Panc1 (cell line): ENCODE measurements around the gene MAP3K21. TPM values are rescaled to one million over a fixed set of nuclear protein-coding genes. Genes with fewer than 3 reads are reported as not detected.

Experiments
- ATAC-seq: fragments of 200-7000 bp; cut with Tn5 transposase; 2 replicates; pipeline ENCODE4 v1.9.1; 2020; ENCODE audit warnings: mild to moderate bottlenecking, moderate library complexity
- BruUV-seq: library from RNA; stranded (reverse); fragments of 400-500 nt; replicated peaks from 2 replicates; lab custom pipeline; 2021; lab: Mats Ljungman, UMichigan
- CTCF ChIA-PET: fragments of 300-600 bp; sonication (Branson Sonifier 250); formaldehyde crosslinking; loops from one replicate; lab custom pipeline; 2022; ENCODE audit warnings: antibody characterized with exemption; lab: Charles Lee
- POLR2A ChIA-PET: fragments of 300-600 bp; sonication (Branson Sonifier 250); formaldehyde crosslinking; loops from one replicate; lab custom pipeline; 2022; ENCODE audit warnings: antibody characterized with exemption; lab: Charles Lee
- DNase-seq: peaks from one replicate; pipeline ENCODE4 v3.0.0-alpha.2; 2010; ENCODE audit warnings: low read depth, low spot score
- H3K27ac ChIP-seq: 2 replicates; pipeline ENCODE4 v1.5.1; 2011; ENCODE audit warnings: mild to moderate bottlenecking, low read length, inconsistent platforms
- H3K27me3 ChIP-seq: fragments of 200-500 bp; sonication (Bioruptor generic); 2 replicates; pipeline ENCODE4 v1.6.0; 2014; ENCODE audit warnings: low read length, inconsistent platforms; ENCODE audit not compliant: control insufficient read depth, insufficient read depth
- H3K36me3 ChIP-seq: fragments of 200-500 bp; sonication (Bioruptor generic); 2 replicates; pipeline ENCODE4 v1.5.1; 2014; ENCODE audit warnings: inconsistent platforms, mild to moderate bottlenecking, low read length, moderate library complexity; ENCODE audit not compliant: control insufficient read depth, insufficient read depth
- H3K4me1 ChIP-seq: 2 replicates; pipeline ENCODE4 v1.5.1; 2011; ENCODE audit warnings: inconsistent platforms, mild to moderate bottlenecking, low read length, moderate library complexity; ENCODE audit not compliant: control insufficient read depth, insufficient read depth
- H3K4me3 ChIP-seq, 2 experiments: 2 replicates each; pipeline ENCODE4 v1.5.1; 2011 to 2012; ENCODE audit warnings: low read depth in 2 of 2, low read length in 2 of 2, mild to moderate bottlenecking in 2 of 2, inconsistent platforms in 1 of 2, moderate library complexity in 1 of 2
- H3K9me3 ChIP-seq: fragments of 200-500 bp; sonication (Bioruptor generic); 2 replicates; pipeline ENCODE4 v1.5.1; 2014; ENCODE audit warnings: low read depth, mild to moderate bottlenecking, inconsistent platforms, low read length, moderate library complexity; ENCODE audit not compliant: control insufficient read depth, insufficient read depth
- POLR2AphosphoS5 ChIP-seq: IDR thresholded peaks from 2 replicates; pipeline ENCODE4 v1.6.1; 2012; ENCODE audit warnings: mild to moderate bottlenecking, low read depth, low read length, moderate library complexity
- SIN3A ChIP-seq: IDR thresholded peaks from 2 replicates; pipeline ENCODE4 v1.6.1; 2012; ENCODE audit warnings: low read depth, mild to moderate bottlenecking, low read length, moderate library complexity, borderline replicate concordance; ENCODE audit not compliant: insufficient read depth
- TCF7L2 ChIP-seq: IDR thresholded peaks from 2 replicates; pipeline ENCODE4 v1.6.1; 2011; ENCODE audit warnings: mild to moderate bottlenecking, low read depth, low read length, inconsistent platforms
- in situ Hi-C: cut with HindIII; loops from 2 replicates; pipeline ENCODE4 v1.10.0; 2016; ENCODE audit warnings: low sequenced_read_pairs, low pct_unique_long_range_greater_than_20kb
- intact Hi-C: fragments of 100-400 bp; cut with micrococcal nuclease; formaldehyde crosslinking; loops from one replicate; pipeline ENCODE4 v1.10.0; 2022; ENCODE audit not compliant: unreplicated experiment
- total RNA-seq: library from RNA; stranded (reverse); gene quantifications from one replicate; pipeline ENCODE4 v1.2.1, GENCODE V29; 2021; ENCODE audit not compliant: unreplicated experiment
- TF ChIP-seq, protein P1 (sequence below), 2 experiments: IDR thresholded peaks; 2 replicates each; pipeline ENCODE4 v1.6.1; 2011 to 2012; ENCODE audit warnings: low read depth in 2 of 2, control low read depth in 1 of 2, low read length in 1 of 2, mild to moderate bottlenecking in 1 of 2, moderate library complexity in 1 of 2; ENCODE audit not compliant: insufficient read depth in 1 of 2
- TF ChIP-seq, protein P2 (sequence below): fragments of 450-650 bp; IDR thresholded peaks from 2 replicates; pipeline ENCODE4 v1.5.1; 2017; ENCODE audit warnings: mild to moderate bottlenecking

The MAP3K21 gene
- total RNA-seq, 1 experiment from 2014 or later = 3.1 TPM

DNA sequence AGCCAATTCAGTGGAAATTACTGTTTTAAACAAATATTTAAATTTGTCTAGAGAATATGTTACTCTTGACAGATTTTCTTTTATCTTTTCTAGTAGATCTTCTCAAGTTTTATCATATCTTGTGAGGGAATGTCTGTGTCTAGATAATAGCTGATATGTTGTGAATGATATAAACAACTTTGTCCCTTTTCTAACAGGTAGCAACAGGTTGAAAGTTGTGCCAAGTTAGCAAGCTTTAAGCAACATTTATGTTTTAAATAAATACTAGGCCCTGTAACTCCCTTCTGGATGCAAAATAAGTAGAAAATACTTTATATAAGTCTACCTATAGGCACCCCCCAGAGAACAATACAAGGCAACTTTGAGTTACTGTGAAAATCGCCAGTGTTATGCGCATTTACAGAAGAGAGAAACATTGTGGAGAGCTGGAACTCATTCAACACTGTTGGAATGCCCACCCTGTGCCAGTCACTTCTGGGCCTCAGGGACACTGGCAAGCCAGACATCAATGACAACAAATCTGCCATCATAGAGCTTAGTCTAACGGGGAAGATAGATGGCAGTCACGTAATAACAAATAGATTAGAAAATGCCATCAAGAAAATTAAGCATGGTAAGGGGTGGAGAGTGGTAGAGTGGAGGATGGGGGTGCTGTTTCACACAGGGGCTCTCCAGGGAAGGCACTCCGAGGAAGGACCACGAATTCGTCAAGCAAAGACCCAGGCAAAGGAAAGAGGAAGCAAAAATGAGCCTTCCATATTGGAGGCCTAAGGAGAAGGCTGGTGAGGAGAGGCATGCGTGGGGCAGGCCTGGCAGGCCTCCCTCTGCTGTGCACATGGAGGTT is 4.4 kb downstream of the MAP3K21 start:
- DNase-seq (no peak), ATAC-seq (no peak)
- Histone ChIP-seq H3K4me1 (no peaks in the 10 kb centered on the region; the same call in none of the 2 replicates), H3K4me3 (no peak overlapping the region), H3K9me3 (no peaks in the 10 kb centered on the region), H3K27ac (no peak overlapping the region), H3K27me3 (peaks cover 2% of the 10 kb centered on the region), H3K36me3 (peaks cover 4% of the 10 kb centered on the region; the same call in 1 of the 2 replicates)
- in situ Hi-C loops = no loop called here
- TF ChIP-seq, protein P1, sequence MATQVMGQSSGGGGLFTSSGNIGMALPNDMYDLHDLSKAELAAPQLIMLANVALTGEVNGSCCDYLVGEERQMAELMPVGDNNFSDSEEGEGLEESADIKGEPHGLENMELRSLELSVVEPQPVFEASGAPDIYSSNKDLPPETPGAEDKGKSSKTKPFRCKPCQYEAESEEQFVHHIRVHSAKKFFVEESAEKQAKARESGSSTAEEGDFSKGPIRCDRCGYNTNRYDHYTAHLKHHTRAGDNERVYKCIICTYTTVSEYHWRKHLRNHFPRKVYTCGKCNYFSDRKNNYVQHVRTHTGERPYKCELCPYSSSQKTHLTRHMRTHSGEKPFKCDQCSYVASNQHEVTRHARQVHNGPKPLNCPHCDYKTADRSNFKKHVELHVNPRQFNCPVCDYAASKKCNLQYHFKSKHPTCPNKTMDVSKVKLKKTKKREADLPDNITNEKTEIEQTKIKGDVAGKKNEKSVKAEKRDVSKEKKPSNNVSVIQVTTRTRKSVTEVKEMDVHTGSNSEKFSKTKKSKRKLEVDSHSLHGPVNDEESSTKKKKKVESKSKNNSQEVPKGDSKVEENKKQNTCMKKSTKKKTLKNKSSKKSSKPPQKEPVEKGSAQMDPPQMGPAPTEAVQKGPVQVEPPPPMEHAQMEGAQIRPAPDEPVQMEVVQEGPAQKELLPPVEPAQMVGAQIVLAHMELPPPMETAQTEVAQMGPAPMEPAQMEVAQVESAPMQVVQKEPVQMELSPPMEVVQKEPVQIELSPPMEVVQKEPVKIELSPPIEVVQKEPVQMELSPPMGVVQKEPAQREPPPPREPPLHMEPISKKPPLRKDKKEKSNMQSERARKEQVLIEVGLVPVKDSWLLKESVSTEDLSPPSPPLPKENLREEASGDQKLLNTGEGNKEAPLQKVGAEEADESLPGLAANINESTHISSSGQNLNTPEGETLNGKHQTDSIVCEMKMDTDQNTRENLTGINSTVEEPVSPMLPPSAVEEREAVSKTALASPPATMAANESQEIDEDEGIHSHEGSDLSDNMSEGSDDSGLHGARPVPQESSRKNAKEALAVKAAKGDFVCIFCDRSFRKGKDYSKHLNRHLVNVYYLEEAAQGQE (IDR thresholded peaks at IDR 0.05; ENCODE audit: insufficient read depth in 1 of 2, low read depth in 2 of 2, low read length in 1 of 2) = no peak
- TF ChIP-seq, protein P2, sequence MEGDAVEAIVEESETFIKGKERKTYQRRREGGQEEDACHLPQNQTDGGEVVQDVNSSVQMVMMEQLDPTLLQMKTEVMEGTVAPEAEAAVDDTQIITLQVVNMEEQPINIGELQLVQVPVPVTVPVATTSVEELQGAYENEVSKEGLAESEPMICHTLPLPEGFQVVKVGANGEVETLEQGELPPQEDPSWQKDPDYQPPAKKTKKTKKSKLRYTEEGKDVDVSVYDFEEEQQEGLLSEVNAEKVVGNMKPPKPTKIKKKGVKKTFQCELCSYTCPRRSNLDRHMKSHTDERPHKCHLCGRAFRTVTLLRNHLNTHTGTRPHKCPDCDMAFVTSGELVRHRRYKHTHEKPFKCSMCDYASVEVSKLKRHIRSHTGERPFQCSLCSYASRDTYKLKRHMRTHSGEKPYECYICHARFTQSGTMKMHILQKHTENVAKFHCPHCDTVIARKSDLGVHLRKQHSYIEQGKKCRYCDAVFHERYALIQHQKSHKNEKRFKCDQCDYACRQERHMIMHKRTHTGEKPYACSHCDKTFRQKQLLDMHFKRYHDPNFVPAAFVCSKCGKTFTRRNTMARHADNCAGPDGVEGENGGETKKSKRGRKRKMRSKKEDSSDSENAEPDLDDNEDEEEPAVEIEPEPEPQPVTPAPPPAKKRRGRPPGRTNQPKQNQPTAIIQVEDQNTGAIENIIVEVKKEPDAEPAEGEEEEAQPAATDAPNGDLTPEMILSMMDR = no peak
- TF ChIP-seq SIN3A = no peak
- TF ChIP-seq POLR2AphosphoS5 = no peak
- no peak for TF ChIP-seq TCF7L2
- BruUV-seq = TSS peak; percentile 47
- ChIA-PET POLR2A (interaction anchor here (0.6 kb wide), 1 partner anchor 672 kb away, joined by 3 read pairs; no protein-coding TSS in a partner anchor), CTCF (no interaction called here)
- intact Hi-C loops = no loop called here

DNA sequence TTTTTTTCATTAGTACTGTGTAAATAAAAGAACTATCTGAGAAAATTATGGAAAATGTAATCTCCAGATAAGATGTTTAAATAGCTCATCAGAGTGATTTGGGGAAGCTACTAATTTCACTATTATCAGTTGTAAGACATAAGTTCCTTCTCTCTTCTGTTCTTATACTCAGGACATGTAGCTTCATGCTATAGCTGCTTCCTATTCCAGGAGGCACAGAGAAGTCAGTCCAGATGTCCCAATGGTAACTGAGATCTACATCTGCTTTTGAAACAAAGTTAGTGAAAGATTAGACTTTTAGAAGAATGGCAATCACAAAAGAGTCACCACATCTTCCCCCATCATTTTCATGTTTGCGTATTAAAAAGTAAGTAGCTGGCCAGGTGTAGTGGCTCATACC is 5.6 kb downstream of the MAP3K21 start:
- ATAC-seq (no peak), DNase-seq (no peak)
- ChIA-PET POLR2A (no interaction called here), CTCF (no interaction called here)
- Histone ChIP-seq H3K4me3 (no peak overlapping the region), H3K27ac (no peak overlapping the region), H3K36me3 (peaks cover 4% of the 10 kb centered on the region; the same call in 1 of the 2 replicates), H3K27me3 (peaks cover 2% of the 10 kb centered on the region), H3K9me3 (no peaks in the 10 kb centered on the region), H3K4me1 (no peaks in the 10 kb centered on the region; the same call in 1 of the 2 replicates)
- in situ Hi-C loops (no loop called here), intact Hi-C loops (no loop called here)
- no TSS peak for BruUV-seq
- no peak for TF ChIP-seq SIN3A
- TF ChIP-seq, protein P1 (IDR thresholded peaks at IDR 0.05; ENCODE audit: insufficient read depth in 1 of 2, low read depth in 2 of 2, low read length in 1 of 2) = no peak
- TF ChIP-seq TCF7L2 = no peak
- TF ChIP-seq, protein P2 = no peak
- no peak for TF ChIP-seq POLR2AphosphoS5
